ENCODE results near the gene THRA.

THRA gene

GRCh38 chr17:40064971-40065768 lies 2.4 kb downstream of the THRA start:
- DNase-seq (ENCODE audit: low read depth), result no peak

- DNase-seq (ENCODE audit: low read depth), result no peak
Observed at GRCh38 chr17:40065769-40066510, 3.2 kb downstream of the THRA start.

GRCh38 chr17:40067710-40068109 lies 4.9 kb downstream of the THRA start:
- DNase-seq (ENCODE audit: low read depth), result no peak

GRCh38 chr17:40068129-40068581 lies 5.4 kb downstream of the THRA start:
- DNase-seq (ENCODE audit: low read depth), result no peak

- DNase-seq (ENCODE audit: low read depth), result no peak
Observed at GRCh38 chr17:40068584-40068916, 5.8 kb downstream of the THRA start.

GRCh38 chr17:40068917-40069750 lies 6.4 kb downstream of the THRA start:
- no peak for DNase-seq (ENCODE audit: low read depth)

- DNase-seq (ENCODE audit: low read depth), result no peak
Observed at GRCh38 chr17:40069751-40070708, 7.3 kb downstream of the THRA start.

- DNase-seq (ENCODE audit: low read depth), result no peak
Observed at GRCh38 chr17:40070709-40071312, 8.0 kb downstream of the THRA start.

GRCh38 chr17:40071313-40072039 lies 8.7 kb downstream of the THRA start:
- DNase-seq (ENCODE audit: low read depth), result no peak

- DNase-seq (ENCODE audit: low read depth), result no peak
Observed at GRCh38 chr17:40072040-40072734, 9.4 kb downstream of the THRA start.

- no peak for DNase-seq (ENCODE audit: low read depth)
Observed at GRCh38 chr17:40072735-40073346, 10.1 kb downstream of the THRA start.

- DNase-seq (ENCODE audit: low read depth), result no peak
Observed at GRCh38 chr17:40073454-40074174, 10.8 kb downstream of the THRA start.

- DNase-seq (ENCODE audit: low read depth), result no peak
Observed at GRCh38 chr17:40074175-40074512, 11.4 kb downstream of the THRA start.

- no peak for DNase-seq (ENCODE audit: low read depth)
Observed at GRCh38 chr17:40074871-40075200, 12.1 kb downstream of the THRA start.

- DNase-seq (ENCODE audit: low read depth), result no peak
Observed at GRCh38 chr17:40075201-40075941, 12.6 kb downstream of the THRA start.

GRCh38 chr17:40075942-40076498 lies 13.3 kb downstream of the THRA start:
- DNase-seq (ENCODE audit: low read depth), result no peak

- no peak for DNase-seq (ENCODE audit: low read depth)
Observed at GRCh38 chr17:40076591-40076990, 13.8 kb downstream of the THRA start.

- no peak for DNase-seq (ENCODE audit: low read depth)
Observed at GRCh38 chr17:40079545-40079944, 16.8 kb downstream of the THRA start.
